ENCODE measurements around the gene SPSB2. TPM values are rescaled to one million over a fixed set of nuclear protein-coding genes. Genes with fewer than 3 reads are reported as not detected.

The SPSB2 gene
- total and polyA plus RNA-seq, 9 of the 15 experiments (the other 6 are each of a cell fraction or from before 2014, with no cell fraction given): 0.10 to 10.6 (median 1.9) TPM

- TF ChIP-seq ZKSCAN1 (IDR thresholded peaks at IDR 0.05; ENCODE audit: low read depth, low read length) (peak; percentile 11; the same call in 1 of the 2 replicates), JUNB (CRISPR knock-in tag; conservative IDR thresholded peaks at IDR 0.05) (no peak), SRSF7 (optimal IDR thresholded peaks at IDR 0.05; ENCODE audit: low read depth, low read length) (no peak), TEAD4 (IDR thresholded peaks at IDR 0.05; ENCODE audit: low read length) (peak; percentile 33; the same call in 1 of the 2 replicates), TEAD4 (CRISPR knock-in tag; IDR thresholded peaks at IDR 0.05; ENCODE audit: borderline replicate concordance) (no peak), ZNF224 (CRISPR knock-in tag; IDR thresholded peaks at IDR 0.05) (no peak), FOSL1 (tag; conservative IDR thresholded peaks at IDR 0.05) (peak; percentile 27; the same call in 1 of the 2 replicates), CC2D1A (IDR thresholded peaks at IDR 0.05) (peak; percentile 38; the same call in 1 of the 2 replicates), NCOA2 (IDR thresholded peaks at IDR 0.05; ENCODE audit: partially characterized antibody in 2 of 2) (no peak), MXI1 (IDR thresholded peaks at IDR 0.05; ENCODE audit: low read depth, low read length) (peak; percentile 33; the same call in 1 of the 2 replicates), NCOA6 (IDR thresholded peaks at IDR 0.05) (no peak), ZBTB1 (CRISPR knock-in tag; IDR thresholded peaks at IDR 0.05; ENCODE audit: borderline replicate concordance, low read depth) (no peak), MTA2 (IDR thresholded peaks at IDR 0.05; ENCODE audit: low read depth) (no peak), EGR1 (conservative IDR thresholded peaks at IDR 0.05) (peak; percentile 48; the same call in 1 of the 2 replicates), DNMT1 (IDR thresholded peaks at IDR 0.05) (no peak), ZBTB34 (CRISPR knock-in tag; IDR thresholded peaks at IDR 0.05) (no peak), FOXJ2 (tag; IDR thresholded peaks at IDR 0.05) (0 out of 2 replicates have a peak, but pooled peaks have one; percentile 34), NONO (IDR thresholded peaks at IDR 0.05; ENCODE audit: low read depth in 2 of 2, low read length in 1 of 2) (peak in 1 of 2 experiments; percentile 66; a peak in 2 of 4 replicates), GABPB1 (CRISPR knock-in tag; IDR thresholded peaks at IDR 0.05) (peak; percentile 73), PTRF (tag; IDR thresholded peaks at IDR 0.05) (no peak), ZNF324 (CRISPR knock-in tag; IDR thresholded peaks at IDR 0.05) (no peak), CXXC5 (CRISPR knock-in tag; IDR thresholded peaks at IDR 0.05) (peak; percentile 96), ZNF133 (CRISPR knock-in tag; IDR thresholded peaks at IDR 0.05) (no peak), ARID3B (CRISPR knock-in tag; IDR thresholded peaks at IDR 0.05; ENCODE audit: borderline replicate concordance) (no peak), GATA2 (CRISPR knock-in tag; IDR thresholded peaks at IDR 0.05) (no peak), MAZ (CRISPR knock-in tag; conservative IDR thresholded peaks at IDR 0.05 in 1 of 2, IDR thresholded peaks at IDR 0.05 in 1 of 2) (peak; percentile 80 to 92), NFATC3 (IDR thresholded peaks at IDR 0.05) (no peak), ADNP (tag; IDR thresholded peaks at IDR 0.05) (no peak)
Measured at GRCh38 chr12:6890789-6891645, 17.9 kb upstream of the SPSB2 start (continued).

Measured in K562 (cell line).